Activated naive CD4-positive, alpha-beta T cell treated with anti-CD3 and anti-CD28 coated beads, Interleukin-2, amount 10 ng/mL, durations not matched to agents 7 days and 5 days (primary cell): ENCODE data around the gene BTK.
"Not testable (repeated sequence)": the region's sequence is repeated elsewhere in the genome, so short reads cannot be mapped to it uniquely, and the experiment has no call there.

Experiments used
- CTCF ChIA-PET: fragments of 350-600 bp; sonication (Branson Sonifier 250); formaldehyde crosslinking; loops from one replicate; lab custom pipeline; 2021; ENCODE audit warnings: antibody characterized with exemption; lab: Charles Lee
- DNase-seq: peaks from one replicate; pipeline ENCODE4 v3.0.0-alpha.2; 2020
- H3K27ac Mint-ChIP-seq: one replicate; pipeline ENCODE4 v1.8.0; 2021; ENCODE audit warnings: mild to moderate bottlenecking, moderate library complexity, mixed read lengths
- H3K27me3 Mint-ChIP-seq: one replicate; pipeline ENCODE4 v1.8.0; 2021; ENCODE audit warnings: mild to moderate bottlenecking, mixed read lengths
- H3K36me3 Mint-ChIP-seq: one replicate; pipeline ENCODE4 v1.8.0; 2021; ENCODE audit warnings: mixed read lengths
- H3K4me1 Mint-ChIP-seq: one replicate; pipeline ENCODE4 v1.8.0; 2021; ENCODE audit warnings: mixed read lengths
- H3K4me3 Mint-ChIP-seq: one replicate; pipeline ENCODE4 v1.8.0; 2021; ENCODE audit warnings: mild to moderate bottlenecking, moderate library complexity, mixed read lengths
- H3K9me3 Mint-ChIP-seq: one replicate; pipeline ENCODE4 v1.8.0; 2021; ENCODE audit warnings: mixed read lengths

The BTK gene

DNA sequence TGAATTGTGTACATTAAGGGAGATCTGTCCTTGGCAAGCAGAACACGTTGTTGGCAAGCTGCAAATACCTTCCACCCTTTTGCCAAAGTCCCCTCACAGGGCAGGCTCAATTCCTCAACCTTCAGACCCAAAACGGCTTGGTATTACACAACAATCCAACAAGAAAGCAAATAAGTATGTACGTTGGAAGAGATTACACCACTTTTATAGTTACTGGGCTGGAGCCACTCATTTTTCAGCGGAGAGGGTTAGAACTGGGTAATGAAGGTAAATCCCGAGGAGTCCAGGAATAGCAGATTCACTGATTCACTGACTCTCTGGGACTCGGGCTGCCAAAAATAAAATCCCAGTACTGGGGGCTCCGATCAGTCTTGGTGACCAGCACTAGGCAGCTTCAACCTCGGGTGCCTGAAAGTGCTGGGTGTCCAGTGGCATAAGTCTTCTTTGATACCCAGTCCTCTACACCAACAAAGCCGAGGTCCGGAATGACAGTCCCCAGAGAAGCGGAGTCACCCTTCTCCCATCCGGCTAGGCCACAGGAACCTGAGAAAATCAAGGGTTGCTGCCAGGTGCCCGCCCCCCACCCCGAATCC is 38.0 kb downstream of the BTK start:
- Mint-ChIP-seq H3K4me3 (peak overlapping the region; percentile 86), H3K27me3 (no peaks in the 10 kb centered on the region), H3K9me3 (no peaks in the 10 kb centered on the region), H3K36me3 (peaks cover 12% of the 10 kb centered on the region), H3K4me1 (peaks cover 21% of the 10 kb centered on the region), H3K27ac (peak overlapping the region; percentile 86)
- no peak for DNase-seq
- CTCF ChIA-PET = interaction anchor here (1.7 kb wide), 1 partner anchor 42 kb away, joined by 3 read pairs; no protein-coding TSS in a partner anchor

DNA sequence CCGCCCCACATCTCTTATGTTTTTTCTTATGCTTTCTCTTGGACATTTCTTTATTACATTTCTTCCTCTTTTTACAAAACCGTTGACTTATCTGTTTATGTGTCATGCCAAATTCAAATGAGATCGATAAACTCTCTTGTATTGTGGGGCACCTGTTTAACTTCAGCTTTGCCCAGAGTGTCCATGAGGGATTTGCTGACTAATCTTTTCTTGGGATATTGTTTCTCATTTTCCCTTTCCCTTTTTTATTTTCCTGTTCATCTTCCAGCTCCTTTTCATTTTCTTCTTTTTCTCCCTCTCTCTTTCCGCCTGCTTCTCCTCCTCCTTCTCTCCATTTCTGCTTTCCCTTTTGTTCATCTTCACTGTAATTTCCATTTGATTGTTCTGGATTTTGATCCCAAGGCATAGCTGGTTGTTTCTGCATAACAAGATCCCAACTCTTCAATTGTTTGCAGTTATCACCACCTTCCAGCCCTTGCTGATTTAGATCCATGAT is 48.2 kb downstream of the BTK start:
- CTCF ChIA-PET = no interaction called here
- H3K36me3 Mint-ChIP-seq = no peaks in the 10 kb centered on the region
- no peaks in the 10 kb centered on the region for H3K4me1 Mint-ChIP-seq
- H3K9me3 Mint-ChIP-seq = no peaks in the 10 kb centered on the region
- H3K27me3 Mint-ChIP-seq = no peaks in the 10 kb centered on the region
- no peak overlapping the region for H3K27ac Mint-ChIP-seq
- no peak for DNase-seq
- H3K4me3 Mint-ChIP-seq = no peak overlapping the region

DNA sequence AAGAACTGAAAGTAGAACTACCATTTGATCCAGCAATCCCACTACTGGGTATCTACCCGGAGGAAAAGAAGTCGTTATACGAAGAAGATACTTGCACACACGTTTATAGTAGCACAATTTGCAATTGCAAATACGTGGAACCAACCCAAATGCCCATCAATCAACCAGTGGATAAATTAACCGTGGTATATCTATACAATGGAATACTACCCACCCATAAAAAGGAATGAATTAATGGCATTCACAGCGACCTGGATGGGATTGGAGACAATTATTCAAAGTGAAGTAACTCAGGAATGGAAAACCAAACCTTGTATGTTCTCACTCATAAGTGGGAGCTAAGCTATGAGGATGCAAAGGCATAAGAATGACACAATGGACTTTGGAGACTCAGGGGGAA is 51.7 kb downstream of the BTK start:
- H3K9me3 Mint-ChIP-seq, H3K27me3 Mint-ChIP-seq, DNase-seq, H3K4me1 Mint-ChIP-seq, CTCF ChIA-PET, H3K4me3 Mint-ChIP-seq, H3K36me3 Mint-ChIP-seq, H3K27ac Mint-ChIP-seq: not testable (repeated sequence)

DNA sequence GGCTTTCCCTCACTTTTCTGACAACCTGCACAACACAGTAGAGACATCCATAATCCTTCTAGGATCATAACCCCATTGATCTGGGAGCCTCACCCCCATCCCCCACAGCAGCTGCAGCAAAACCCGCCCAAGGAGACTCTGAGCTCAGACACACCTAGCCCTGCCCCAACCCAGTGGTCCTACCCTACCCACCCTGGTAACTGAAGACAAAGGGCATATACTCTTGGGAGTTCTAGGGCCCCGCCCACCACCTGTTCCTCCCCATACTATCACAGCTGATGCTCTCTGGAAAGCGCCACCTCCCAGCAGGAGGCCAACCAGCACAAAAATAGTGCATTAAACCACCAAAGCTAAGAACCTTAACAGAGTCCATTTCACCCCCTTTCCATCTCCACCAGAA is 59.4 kb downstream of the BTK start:
- CTCF ChIA-PET, H3K27ac Mint-ChIP-seq, H3K4me3 Mint-ChIP-seq, H3K9me3 Mint-ChIP-seq, DNase-seq, H3K27me3 Mint-ChIP-seq, H3K4me1 Mint-ChIP-seq, H3K36me3 Mint-ChIP-seq: not testable (repeated sequence)

DNA sequence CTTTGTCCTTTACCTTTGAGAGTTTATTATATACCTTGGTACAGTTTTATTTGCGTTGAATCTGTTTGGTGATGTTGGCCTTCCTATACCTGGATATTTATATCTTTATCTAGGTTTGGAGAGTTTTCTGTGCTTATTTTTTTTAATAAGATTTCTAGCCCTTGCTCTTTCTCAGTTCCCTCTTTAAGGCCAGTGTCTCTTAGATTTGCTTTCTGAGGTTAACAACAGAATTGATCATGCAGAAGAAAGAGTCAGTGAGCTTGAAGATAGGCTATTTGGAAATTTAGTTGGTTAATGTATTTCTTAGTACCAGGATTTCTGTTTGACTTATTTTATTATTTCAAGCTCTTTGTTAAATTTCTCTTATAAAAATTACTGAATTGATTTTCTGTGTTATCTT is 82.2 kb downstream of the BTK start:
- DNase-seq = no peak
- no peaks in the 10 kb centered on the region for H3K27me3 Mint-ChIP-seq
- no peaks in the 10 kb centered on the region for H3K36me3 Mint-ChIP-seq
- no peak overlapping the region for H3K4me3 Mint-ChIP-seq
- H3K9me3 Mint-ChIP-seq = no peaks in the 10 kb centered on the region
- no peaks in the 10 kb centered on the region for H3K4me1 Mint-ChIP-seq
- CTCF ChIA-PET = no interaction called here
- no peak overlapping the region for H3K27ac Mint-ChIP-seq
